DMS53 treated with DMSO at 0.1 percent for 48 hours (cell line): ENCODE results near the gene CMTM6.
"Not testable (repeated sequence)": the region's sequence is repeated elsewhere in the genome, so short reads cannot be mapped to it uniquely, and the experiment has no call there.

Source experiments
- DNase-seq: peaks from one replicate; lab custom pipeline; 2025; ENCODE audit not compliant: unreplicated experiment; lab: John Stamatoyannopoulos, UW

Gene CMTM6

DNA sequence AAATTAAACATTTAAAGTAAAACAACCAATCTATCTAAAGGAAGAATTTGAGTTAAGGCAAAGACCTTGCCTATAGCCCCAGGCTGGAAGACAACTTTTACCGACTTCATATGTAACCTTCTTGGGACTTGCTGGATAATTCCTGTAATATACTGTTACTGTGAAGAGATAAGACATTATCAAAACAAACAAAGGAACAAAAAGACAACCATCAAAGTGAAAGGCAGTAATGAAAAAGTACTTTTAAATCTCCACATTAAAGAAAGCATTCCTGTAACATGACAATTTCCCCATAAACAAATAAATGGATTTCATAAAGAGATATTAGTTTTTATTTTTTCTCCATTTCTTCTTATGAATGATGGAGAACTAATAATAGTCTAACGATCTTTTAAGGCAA lies 2.4 kb downstream of the CMTM6 start:
- DNase-seq, result no peak

DNA sequence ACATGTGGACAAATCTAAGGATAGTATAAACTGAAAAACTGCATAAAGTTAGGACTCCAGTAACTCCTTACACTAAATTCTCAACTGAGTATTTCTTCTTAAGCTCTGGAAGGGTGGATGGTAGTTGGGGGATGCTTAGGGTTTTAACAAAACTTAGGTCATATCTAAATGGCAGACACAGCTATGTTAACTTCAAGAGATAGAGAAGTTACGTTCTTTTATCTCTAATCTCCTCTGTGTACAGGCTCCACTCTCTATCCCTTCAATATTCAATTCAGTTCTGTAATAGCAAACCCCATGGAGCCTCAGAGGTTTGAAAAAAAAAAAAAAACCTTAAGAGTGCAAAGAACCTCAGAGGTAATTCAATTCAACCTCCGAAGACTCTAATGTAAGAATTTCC lies 3.1 kb downstream of the CMTM6 start:
- no peak for DNase-seq

DNA sequence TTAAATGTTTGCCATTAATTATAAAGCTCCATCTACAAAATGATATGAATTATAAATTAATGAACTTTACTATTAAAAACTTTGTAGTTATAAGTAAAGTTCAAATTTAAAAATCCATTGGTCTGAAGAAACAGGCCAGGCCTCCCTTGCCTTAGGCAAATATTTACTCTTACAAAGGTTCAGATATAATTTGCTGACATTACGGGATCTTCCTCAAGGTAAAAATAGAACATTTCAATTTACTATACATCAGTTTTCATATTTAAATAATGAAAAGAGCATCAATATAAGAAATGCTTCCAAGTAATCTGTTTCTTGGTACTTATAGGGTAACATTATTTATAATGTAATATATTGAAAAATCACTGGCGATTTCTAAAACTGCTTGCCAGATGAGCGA lies 3.7 kb downstream of the CMTM6 start:
- DNase-seq, result no peak

DNA sequence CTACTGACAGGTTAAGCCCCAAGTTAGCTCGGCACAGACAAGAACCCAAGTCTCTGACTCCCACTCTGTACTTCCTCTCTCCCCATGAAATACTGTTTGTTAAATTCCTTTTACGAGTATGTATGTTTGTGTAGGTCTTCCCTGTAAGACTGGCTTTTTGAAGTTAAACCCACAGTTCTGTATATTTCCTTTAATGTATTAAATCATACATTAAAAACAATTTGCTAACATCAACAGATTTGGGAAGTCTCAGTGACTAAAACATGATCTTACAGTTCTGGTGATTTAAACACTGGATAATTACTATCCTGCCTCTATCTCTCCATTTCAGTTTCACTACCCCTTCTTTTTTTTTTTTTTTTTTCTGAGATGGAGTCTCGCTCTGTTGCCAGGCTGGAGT lies 4.4 kb downstream of the CMTM6 start:
- no peak for DNase-seq

DNA sequence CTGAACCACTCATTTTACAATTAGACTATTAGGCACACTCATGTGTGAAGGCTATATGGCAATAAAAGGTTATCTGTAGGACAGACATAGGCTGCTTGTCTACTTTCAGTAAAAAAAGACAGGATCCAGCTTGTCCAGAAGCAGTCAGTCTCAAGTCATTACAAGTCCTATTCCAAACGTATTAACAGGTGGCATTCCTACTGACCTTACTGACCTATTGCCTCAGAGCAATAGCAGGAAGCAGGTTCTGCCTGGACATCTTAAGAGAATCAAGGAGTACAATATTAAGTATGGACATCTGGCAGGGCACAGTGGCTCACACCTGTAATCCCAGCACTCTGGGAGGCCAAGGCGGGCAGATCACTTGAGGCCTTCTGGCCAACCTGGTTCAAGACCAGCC lies 7.0 kb downstream of the CMTM6 start:
- no peak for DNase-seq

DNA sequence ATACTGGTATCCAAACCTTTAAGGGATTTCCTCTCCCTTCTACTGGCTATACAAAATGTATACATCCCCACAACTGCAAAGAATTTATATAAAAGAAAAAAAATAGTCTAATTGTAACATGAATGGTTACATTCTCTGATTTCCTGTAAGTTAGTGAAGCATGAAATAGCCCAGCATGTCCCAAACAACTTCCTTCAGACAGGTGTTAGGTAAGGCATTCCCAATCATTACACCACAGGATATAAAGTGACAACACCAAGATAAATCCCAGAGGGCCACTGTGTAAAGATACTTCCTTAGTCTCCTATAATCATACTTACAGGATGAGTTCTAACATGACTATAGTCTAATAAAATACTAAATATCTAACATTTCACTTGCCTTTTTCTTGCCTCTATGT lies 7.6 kb downstream of the CMTM6 start:
- DNase-seq, result no peak

DNA sequence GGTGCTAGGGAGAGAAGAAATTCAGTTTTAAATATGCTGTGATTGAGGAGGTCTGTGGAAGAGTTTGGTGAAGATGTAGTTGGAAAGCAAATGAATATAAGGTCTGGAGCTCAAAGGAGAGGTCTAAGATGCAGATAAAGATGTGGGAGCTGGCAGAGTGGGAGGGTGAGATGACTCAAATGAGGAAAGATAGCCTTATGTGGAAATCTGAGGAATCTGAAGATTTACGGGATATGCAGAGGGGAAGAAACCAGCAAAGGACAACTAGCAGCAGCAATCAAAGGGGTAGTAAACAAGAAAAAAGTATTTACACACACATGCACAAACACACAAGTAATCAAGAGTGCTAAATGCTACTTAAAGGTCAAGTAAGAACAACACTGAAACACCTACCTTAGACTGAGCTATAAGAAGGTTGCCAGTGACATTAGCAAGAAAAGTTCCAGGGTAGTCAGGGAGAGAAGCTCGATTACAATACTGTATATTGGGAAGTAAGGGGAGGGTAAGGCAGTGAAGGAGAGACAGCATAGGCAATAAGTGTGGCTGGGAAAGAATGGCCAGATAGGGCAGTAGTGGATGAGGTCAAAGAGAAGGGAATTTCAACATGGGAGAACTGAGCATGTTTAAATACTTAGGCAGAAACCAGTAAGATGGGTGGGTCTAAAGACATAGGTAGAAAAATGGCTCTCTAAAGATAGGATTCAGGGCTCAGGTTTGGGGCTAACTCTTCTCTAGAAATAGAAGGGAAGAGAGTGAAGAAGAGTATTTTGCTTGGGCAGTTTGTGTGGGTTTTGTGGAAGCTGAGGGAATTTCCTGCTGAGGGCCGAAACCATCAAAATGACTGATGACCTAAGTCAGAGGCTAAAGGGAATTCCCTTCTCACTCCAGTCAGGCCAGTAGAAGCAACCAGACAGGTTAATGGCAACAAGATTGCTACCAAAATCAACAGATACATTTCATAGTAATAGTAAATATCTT lies 8.9 kb downstream of the CMTM6 start:
- DNase-seq, result no peak

DNA sequence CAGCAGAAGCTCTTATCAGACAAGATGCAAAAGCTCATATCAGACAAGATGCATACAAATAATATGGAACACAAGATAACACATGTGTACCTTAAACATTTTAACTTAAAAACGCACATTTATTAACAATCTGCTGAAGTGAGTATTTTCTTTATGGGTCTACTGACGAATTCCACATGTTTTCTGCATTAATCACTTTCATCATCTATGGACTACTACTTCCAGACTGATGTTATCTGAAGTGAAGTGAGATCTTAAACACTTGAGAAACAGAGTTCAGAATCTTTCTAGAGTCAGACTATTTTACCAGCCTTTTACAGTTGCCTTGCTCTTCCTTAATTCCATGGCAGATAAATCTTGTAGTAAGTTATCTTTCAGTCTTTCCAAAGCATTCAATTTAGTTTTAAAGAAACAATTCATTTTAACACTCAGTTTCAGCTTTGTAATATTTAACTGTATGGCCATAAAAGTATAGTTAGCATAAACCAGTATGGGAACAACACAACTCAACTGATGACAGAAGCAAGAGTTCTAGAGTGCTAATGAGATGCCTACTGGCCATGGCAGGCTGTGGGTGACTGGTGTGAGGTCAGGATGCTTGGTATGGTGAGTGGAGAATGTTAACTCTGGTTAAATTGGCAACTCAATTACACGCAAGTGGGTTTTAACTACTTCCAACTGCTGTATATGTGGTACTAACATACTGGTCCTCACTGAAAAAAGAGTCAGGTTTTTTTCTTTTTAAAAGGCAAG lies 9.8 kb downstream of the CMTM6 start:
- no peak for DNase-seq

DNA sequence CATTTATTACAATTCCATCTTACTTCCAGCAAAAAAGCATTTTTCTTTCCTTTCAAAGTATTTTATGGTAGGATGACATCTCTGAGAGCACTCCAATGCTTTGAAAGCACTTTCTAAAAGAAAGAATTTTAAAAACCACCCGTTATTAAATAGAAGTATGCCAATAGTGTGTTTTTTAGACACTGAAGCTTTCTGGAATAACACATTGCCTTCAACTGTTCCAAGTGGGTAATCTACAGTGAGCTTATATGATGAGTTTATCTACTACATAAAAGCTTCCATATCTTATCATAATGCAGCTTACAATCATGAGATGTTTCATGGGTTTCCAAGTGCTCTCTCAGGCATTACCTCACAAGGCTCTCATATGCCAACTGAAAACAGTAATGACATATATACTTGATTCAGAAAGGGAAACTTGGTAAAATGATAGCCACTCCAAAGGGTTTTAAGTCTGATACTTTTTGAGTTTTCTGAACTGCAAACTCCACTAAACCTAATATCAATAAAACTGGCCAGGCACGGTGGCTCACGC lies 14.1 kb downstream of the CMTM6 start:
- no peak for DNase-seq

DNA sequence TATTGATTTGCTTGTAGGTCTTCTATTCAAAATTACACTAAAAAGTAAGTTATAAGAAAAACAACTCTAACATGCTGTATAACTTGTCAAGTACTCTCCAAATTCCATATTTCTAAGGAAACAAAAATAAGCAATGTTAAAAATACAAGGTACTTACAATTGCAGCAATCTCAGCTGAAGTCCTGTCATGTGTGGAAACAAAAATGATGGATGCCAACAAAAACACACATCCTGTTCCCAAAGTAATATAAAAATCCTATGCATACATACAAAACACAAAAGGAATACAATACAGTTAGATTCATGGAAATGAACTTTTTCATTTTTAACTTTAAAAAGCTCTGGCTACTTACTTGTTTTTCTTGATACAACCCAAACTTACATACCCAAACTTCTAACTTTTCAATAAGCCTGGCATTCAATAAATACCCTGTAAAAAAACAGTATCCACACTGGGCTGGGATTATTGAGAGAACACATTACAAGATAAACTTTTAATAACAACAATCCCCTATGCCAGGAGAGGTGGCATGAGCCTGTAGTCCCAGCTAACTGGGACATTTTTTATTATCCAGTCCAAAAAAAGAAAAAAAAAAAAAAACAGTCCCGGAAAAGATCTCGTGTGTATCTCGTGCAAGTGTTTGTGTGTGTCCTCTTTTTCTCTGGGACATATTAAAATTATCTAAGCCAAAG lies 14.7 kb downstream of the CMTM6 start:
- no peak for DNase-seq

DNA sequence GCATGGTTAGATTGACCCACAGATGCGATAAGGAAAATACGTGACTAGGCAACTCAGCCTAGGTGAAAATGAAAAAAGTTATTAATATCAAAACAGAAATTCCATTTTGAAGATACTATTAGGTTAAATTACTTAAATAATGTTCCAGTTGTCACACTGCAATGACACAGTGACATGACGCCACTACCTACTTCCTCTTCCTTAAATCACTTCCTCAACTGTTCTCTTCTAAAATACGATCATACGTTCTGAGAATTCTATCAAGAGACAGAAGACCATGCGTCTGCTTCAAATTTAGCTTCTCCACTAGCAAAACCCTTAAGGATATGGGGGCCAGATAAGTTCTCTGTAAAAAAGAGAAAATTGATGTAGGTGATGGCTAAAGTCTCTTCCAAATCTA lies 18.2 kb downstream of the CMTM6 start:
- DNase-seq, result no peak

DNA sequence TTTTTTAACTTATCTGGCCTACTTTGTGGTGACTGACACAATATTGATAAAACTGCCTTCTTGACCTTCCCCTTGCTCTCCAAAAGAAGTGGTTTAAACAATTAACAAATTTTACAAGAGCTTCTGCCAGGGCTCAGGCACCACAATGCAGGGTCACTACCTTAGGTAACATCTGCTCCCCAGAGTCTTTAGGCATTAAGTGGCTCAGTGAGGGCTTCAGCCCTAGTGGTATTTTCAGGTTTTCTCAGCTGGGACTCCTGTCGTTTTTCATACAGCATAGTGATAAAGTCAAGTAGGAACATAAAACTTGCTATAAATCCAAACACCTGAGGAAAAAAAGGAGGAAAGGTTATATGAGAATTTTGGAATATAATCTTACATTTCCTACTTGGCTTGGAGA lies 18.9 kb downstream of the CMTM6 start:
- DNase-seq, result no peak

DNA sequence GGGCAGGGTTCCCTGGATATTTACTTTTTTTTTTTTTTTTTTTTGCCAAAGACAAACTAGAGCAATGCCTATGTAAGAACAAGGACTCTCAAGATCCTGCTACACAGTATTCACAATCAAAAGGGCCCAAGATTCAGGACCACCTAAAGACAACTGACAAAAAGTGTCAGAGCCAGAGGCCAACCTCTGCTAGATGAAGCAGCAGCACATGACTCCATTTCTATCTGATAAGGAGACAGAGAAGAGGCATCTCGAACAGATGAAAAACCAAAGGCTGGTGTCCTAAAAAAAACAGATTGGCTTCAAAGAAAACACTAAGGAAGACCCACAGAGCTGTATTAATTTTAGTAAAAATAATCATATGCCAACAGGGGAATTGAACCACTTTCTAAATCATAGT lies 20.0 kb downstream of the CMTM6 start:
- no peak for DNase-seq

DNA sequence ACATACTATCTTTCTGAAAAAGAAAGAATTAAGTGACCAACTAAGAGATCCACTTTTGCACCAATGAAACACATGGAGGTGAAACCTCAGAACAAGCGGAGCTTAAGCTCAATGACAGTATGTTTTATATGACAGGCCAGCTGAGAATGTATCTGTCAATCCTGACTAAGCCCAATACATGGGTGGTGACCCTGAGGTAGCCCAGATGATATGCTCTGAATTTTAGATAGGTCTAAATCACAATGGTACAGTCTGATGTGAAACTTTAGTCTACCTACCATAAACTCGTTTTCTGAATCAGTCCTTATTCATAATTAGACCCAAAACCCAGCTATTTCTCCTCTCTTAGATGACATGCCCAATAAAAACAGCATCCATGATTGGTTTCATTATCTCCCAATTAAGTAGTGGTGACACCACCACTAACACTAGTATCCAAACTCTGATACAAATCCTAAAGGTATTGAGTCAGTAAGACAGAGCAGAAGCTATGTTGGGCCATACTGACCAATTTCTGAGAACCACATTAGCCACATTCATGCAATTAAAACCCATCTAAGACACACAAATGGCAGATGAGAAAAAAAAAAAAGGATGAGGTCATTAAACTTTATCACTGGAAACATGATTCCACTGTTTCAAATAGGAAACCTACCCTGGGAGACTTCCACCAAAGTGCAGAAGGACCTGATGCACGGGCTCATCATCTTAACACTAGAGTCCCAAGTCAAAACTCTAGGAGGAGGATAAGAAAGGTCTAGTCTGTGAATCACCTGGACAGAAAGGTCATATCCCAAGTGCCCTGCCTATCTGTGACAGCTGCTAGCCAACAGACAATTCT lies 20.6 kb downstream of the CMTM6 start:
- DNase-seq, result no peak

DNA sequence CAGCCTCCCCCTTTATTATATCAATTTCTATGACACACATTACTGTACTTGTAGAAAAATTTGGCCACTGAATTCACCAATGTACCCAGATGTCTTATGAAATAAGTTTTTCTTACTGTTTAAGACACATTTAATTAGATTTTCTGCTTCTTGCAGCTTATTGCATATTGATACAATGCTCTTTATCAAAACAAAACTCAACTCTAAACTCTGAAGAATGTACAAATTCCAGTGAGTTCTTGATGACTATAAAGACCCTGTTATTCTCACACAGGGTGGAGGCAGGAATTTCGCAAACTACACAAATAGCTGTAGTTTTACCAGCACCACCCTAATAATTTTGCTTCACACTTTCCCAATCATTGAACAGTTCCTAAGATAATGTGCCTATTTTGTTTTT lies 22.0 kb downstream of the CMTM6 start:
- no peak for DNase-seq

DNA sequence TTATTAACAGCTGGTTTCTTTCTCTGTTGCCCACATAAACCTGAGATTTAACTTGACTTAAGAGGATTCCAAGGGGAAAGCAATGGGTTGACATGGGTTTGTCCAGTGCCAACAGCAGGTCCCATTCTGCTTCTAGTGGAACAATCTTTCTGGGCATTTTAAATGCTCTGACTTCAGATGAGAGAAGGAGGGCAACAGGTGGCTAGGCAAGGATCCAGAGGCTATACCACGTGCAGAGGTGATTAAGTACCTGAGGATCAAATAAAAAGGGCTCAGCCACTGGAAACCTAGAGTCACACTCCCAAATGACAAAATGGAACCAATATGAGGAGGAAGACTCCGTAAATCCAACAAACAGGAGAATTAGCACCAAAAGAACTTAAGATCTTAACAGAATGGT lies 28.5 kb downstream of the CMTM6 start:
- no peak for DNase-seq

DNA sequence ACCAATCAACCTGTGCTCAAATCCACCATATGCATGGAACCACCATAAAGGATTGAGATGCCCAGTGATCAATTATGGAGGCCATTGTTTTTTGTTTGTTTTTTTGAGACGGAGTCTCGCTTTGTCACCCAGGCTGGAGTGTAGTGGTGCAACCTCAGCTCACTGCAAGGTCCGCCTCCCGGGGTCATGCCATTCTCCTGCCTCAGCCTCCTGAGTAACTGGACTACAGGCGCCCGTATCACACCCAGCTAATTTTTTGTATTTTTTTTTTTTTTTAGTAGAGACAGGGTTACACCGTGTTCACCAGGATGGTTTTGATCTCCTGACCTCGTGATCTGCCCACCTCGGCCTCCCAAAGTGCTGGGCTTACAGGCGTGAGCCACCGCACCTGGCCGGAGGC lies 30.5 kb downstream of the CMTM6 start:
- DNase-seq, result not testable (repeated sequence)

DNA sequence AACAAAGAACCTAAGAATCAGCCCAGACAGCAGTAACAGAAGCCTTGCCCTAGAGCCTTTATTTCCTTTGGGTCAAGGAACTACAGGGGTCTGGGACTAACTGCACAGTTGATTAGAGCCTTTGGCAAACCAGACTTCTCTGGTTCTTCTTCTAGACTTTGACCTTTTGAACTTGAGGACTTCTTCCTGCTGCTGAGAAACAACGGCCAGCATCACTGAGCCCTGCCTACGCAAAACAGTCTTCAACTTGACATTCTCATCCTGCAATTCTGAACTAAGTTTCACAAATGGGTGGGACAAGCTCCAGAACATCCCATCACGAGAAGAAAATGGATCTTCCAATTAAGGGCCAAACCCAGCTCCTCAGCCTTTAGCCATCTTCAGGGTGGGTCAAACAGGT lies 31.4 kb downstream of the CMTM6 start:
- DNase-seq, result no peak

DNA sequence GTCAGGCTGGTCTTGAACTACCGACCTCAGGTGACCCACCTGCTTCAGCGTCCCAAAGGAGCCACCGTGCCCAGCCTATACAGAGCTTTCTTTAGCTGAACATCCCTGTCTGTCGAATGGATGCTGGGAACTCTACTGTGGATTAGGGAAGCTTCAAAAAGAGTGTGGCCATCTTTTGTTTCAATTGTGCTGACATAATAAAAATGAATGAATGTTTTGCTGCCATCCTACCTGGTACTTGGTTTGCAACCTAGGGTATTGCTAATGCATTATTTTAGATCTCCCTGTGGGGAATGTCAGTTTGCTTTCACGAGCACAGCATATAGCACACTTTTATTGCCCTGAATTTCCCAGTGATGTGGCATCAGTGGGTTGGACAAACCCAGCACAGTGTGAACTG lies 32.3 kb downstream of the CMTM6 start:
- DNase-seq, result no peak

DNA sequence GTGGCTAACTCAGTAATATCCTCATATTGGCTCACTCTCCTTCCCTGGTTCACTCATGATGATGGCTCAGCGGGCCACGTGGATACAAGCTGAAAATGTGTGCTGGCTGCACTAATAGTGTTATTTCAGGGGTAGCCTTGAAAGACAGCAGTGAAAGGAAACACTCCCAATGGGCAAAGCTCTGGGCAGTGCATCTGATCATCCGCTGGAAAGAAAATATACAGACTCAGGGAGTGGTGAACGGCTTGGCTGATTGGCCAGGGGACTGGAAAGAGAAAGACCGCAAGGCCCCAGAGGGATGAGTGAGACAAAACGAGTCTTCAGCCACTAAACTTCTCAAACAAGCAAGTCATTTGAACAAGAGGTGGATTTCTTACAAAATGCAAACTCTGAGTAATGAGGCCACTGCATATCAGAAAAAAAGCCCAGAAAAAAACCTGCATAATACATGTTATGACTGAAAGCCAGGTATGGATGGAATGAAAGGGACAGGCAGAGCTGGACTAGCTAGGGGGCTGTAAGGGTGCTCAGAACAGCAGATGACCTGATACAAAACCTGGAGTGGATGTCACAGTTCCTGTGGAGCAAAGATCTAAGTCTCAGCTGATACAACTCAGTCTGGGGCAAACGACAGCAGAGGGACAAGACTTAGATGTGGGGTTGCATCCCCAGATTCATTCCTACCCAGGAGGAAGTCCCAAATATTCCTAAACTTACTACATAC lies 33.3 kb downstream of the CMTM6 start:
- no peak for DNase-seq
